Measurements from ENCODE around the gene AP1M1.

GRCh38 chr19:16161840-16162239, 35.9 kb upstream of the AP1M1 start:
- TF ChIP-seq OSR1 (CRISPR knock-in tag; IDR thresholded peaks at IDR 0.05) = no peak
- TF ChIP-seq ZFP3 (CRISPR knock-in tag; IDR thresholded peaks at IDR 0.05) = no peak
- no peak for TF ChIP-seq GLIS3 (CRISPR knock-in tag; IDR thresholded peaks at IDR 0.05)
- TF ChIP-seq, protein P1, sequence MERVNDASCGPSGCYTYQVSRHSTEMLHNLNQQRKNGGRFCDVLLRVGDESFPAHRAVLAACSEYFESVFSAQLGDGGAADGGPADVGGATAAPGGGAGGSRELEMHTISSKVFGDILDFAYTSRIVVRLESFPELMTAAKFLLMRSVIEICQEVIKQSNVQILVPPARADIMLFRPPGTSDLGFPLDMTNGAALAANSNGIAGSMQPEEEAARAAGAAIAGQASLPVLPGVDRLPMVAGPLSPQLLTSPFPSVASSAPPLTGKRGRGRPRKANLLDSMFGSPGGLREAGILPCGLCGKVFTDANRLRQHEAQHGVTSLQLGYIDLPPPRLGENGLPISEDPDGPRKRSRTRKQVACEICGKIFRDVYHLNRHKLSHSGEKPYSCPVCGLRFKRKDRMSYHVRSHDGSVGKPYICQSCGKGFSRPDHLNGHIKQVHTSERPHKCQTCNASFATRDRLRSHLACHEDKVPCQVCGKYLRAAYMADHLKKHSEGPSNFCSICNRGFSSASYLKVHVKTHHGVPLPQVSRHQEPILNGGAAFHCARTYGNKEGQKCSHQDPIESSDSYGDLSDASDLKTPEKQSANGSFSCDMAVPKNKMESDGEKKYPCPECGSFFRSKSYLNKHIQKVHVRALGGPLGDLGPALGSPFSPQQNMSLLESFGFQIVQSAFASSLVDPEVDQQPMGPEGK (CRISPR knock-in tag; IDR thresholded peaks at IDR 0.05; ENCODE audit: borderline replicate concordance) = no peak
- no peak for TF ChIP-seq ZC3H10 (CRISPR knock-in tag; IDR thresholded peaks at IDR 0.05)
